A549 treated with Mapracorat at 1 μM for 4 hours (cell line): ENCODE data around the gene KCNC2. TPM values are rescaled to one million over a fixed set of nuclear protein-coding genes. Genes with fewer than 3 reads are reported as not detected.

ENCODE experiments used
- total RNA-seq: library from RNA; stranded (reverse); fragments of 200-300 nt; extraction: Qiagen RNA extraction; gene quantifications from 5 replicates; pipeline ENCODE4 v1.2.3, GENCODE V29; 2022

KCNC2 gene
- total RNA-seq: not detected in 5 replicates

DNA sequence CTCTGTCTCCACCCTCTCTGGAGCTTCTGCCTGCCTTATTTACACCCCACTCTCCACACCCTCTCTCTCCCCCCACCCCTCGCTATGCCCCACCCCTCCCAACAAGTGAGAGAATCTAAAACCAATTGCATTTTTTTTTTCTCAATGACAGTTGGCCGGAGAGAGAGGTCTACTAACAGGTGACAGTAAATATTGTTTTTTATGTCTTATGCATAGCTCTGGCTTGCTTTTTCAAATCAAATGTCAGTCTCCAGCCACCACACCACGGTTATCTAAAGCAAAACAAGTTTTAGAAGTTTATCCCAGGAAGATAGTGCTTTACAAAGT is at the start of gene KCNC2:
TSS of gene KCNC2 (minus strand) at position 28 of the 327 bp plus-strand sequence.

Other genes starting within 250 kb of the KCNC2 start
- 0.90 to 1.6 TPM (median 1.4 TPM) in 5 replicates for gene CAPS2, start 120.5 kb upstream of the KCNC2 start, total RNA-seq
- gene GLIPR1L1, start 124.8 kb upstream of the KCNC2 start, total RNA-seq: not detected in 5 replicates
- 0.09 to 0.33 TPM (median 0.24 TPM) in 5 replicates for gene GLIPR1L2, start 181.2 kb upstream of the KCNC2 start, total RNA-seq